Measurements from ENCODE around the gene CFAP99. TPM values are rescaled to one million over a fixed set of nuclear protein-coding genes. Genes with fewer than 3 reads are reported as not detected.
A peak's percentile ranks its signal among the peaks of the same experiment; 100 is the strongest.
"Not testable (repeated sequence)": the region's sequence is repeated elsewhere in the genome, so short reads cannot be mapped to it uniquely, and the experiment has no call there.

The CFAP99 gene
- total RNA-seq, 1 experiment from 2014 or later, result 0.16 TPM

DNA sequence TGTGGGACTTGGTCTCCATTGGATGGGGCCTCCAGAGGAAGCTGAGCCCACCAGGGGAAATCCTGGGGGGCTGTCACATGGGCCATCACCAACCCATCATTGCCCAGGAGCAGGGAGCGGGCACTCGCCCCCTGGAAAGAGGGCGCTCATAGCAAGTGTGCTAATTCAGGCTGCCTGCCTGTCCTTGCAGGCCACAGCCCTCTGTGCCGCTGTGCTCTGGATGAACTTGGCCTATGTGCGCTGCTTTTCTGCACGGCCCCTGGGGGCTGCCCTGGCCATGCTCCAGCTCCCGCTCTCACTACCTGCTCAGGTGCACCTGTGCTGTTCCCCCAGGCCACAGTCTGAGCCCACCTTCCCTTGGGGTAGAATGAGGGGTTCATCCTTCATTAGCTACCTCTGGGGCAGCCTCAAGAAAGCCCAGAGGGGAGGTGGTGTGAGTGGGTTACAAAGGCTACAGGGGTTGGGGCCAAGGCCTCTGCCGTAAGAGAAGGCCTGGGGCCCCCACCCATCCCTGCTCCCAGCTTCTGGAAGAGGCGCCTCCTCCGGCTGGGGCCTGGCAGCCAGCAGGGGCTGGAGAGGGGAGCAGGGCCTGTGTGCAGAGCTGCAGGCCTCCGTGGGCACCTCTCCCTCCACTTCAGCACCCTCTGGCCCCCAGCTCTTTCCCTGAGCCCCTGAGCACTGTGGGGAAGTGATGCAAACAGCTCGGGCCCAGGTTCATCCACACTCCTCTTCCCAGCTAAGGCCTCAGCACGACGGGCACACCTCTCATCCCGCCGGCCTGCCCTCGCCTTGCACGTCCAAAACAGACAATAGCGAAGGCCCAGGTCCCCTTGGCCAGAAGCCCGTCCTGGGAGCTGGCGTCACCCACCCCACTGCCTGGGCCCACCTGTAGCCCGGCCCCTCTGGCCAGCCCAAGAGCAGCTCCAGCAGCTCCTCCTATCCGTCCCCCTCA lies 8.9 kb downstream of the CFAP99 start:
- DNase-seq (ENCODE audit: unreplicated experiment), result no peak
- BruUV-seq (replicated peaks), result no TSS peak
- Mint-ChIP-seq H3K27ac (ENCODE audit: low read depth, unreplicated experiment) (no peak overlapping the region), H3K36me3 (ENCODE audit: insufficient read depth, unreplicated experiment) (no peaks in the 10 kb centered on the region), H3K4me3 (ENCODE audit: unreplicated experiment) (no peak overlapping the region), H3K9me3 (ENCODE audit: unreplicated experiment) (no peaks in the 10 kb centered on the region), H3K4me1 (ENCODE audit: insufficient read depth, unreplicated experiment) (peaks cover 8% of the 10 kb centered on the region), H3K27me3 (ENCODE audit: insufficient read depth, unreplicated experiment) (peaks cover 18% of the 10 kb centered on the region)
- TF ChIP-seq CTCF (IDR thresholded peaks at IDR 0.05; ENCODE audit: unreplicated experiment), result no peak
- ChIA-PET POLR2A (interaction anchor here (0.6 kb wide), 1 partner anchor 345 kb away, joined by 3 read pairs; no protein-coding TSS in a partner anchor), CTCF (interaction anchor here (0.5 to 1.4 kb wide), 4 partner anchors 9 to 148 kb away, joined by 3 to 9 read pairs (median 3); partner anchors contain the start of genes CFAP99 and ZFYVE28)
- intact Hi-C loops (cut with micrococcal nuclease), result no loop called here

- intact Hi-C loops (cut with micrococcal nuclease), result no loop called here
- ChIA-PET POLR2A (no interaction called here), CTCF (interaction anchor here (0.6 to 1.4 kb wide), 2 partner anchors 9 to 10 kb away, joined by 3 to 9 read pairs; partner anchors contain the start of genes CFAP99 and ZFYVE28)
- BruUV-seq (replicated peaks), result no TSS peak
- Mint-ChIP-seq H3K4me1 (ENCODE audit: insufficient read depth, unreplicated experiment) (peaks cover 8% of the 10 kb centered on the region), H3K27me3 (ENCODE audit: insufficient read depth, unreplicated experiment) (peaks cover 16% of the 10 kb centered on the region), H3K36me3 (ENCODE audit: insufficient read depth, unreplicated experiment) (no peaks in the 10 kb centered on the region), H3K4me3 (ENCODE audit: unreplicated experiment) (no peak overlapping the region), H3K9me3 (ENCODE audit: unreplicated experiment) (no peaks in the 10 kb centered on the region), H3K27ac (ENCODE audit: low read depth, unreplicated experiment) (no peak overlapping the region)
- no peak for DNase-seq (ENCODE audit: unreplicated experiment)
- TF ChIP-seq CTCF (IDR thresholded peaks at IDR 0.05; ENCODE audit: unreplicated experiment), result no peak
Measured at GRCh38 chr4:2428496-2429213, 9.9 kb downstream of the CFAP99 start.

DNA sequence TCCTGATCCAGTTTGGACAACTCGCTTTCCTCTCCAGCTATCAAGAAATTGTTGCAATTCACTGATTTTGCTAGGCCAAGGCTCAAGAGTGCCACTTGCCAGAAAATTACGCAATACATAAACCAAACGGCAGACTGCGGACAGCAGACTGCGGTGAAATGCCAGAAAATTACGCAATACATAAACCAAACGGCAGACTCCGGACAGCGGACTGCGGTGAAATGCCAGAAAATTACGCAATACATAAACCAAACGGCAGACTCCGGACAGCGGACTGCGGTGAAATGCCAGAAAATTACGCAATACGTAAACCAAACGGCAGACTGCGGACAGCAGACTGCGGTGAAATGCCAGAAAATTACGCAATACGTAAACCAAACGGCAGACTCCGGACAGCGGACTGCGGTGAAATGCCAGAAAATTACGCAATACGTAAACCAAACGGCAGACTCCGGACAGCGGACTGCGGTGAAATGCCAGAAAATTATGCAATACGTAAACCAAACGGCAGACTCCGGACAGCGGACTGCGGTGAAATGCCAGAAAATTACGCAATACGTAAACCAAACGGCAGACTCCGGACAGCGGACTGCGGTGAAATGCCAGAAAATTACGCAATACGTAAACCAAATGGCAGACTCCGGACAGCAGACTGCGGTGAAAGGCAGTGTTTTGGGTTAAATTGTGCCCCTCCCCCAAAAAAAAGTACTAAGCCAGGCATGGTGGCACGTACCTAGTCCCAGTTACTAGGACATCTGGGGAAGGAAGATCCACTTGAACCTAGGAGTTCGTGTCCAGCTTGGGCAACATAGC lies 11.4 kb downstream of the CFAP99 start:
- H3K4me3 Mint-ChIP-seq (ENCODE audit: unreplicated experiment); H3K9me3 Mint-ChIP-seq (ENCODE audit: unreplicated experiment); H3K4me1 Mint-ChIP-seq (ENCODE audit: insufficient read depth, unreplicated experiment); BruUV-seq (replicated peaks); H3K27ac Mint-ChIP-seq (ENCODE audit: low read depth, unreplicated experiment); POLR2A ChIA-PET; CTCF ChIA-PET; intact Hi-C loops (cut with micrococcal nuclease); H3K36me3 Mint-ChIP-seq (ENCODE audit: insufficient read depth, unreplicated experiment): not testable (repeated sequence)
- peaks cover 19% of the 10 kb centered on the region for H3K27me3 Mint-ChIP-seq (ENCODE audit: insufficient read depth, unreplicated experiment)
- peak; percentile 65 for DNase-seq (ENCODE audit: unreplicated experiment)

GRCh38 chr4:2432004-2432403 lies 13.2 kb downstream of the CFAP99 start:
- ChIA-PET CTCF (no interaction called here), POLR2A (interaction anchor here (0.7 kb wide), 1 partner anchor 184 kb away, joined by 3 read pairs; no protein-coding TSS in a partner anchor)
- H3K36me3 Mint-ChIP-seq (ENCODE audit: insufficient read depth, unreplicated experiment), result no peaks in the 10 kb centered on the region
- intact Hi-C loops (cut with micrococcal nuclease), result no loop called here
- H3K4me1 Mint-ChIP-seq (ENCODE audit: insufficient read depth, unreplicated experiment), result no peaks in the 10 kb centered on the region
- no peak overlapping the region for H3K27ac Mint-ChIP-seq (ENCODE audit: low read depth, unreplicated experiment)
- no peaks in the 10 kb centered on the region for H3K9me3 Mint-ChIP-seq (ENCODE audit: unreplicated experiment)
- no peak for TF ChIP-seq CTCF (IDR thresholded peaks at IDR 0.05; ENCODE audit: unreplicated experiment)
- BruUV-seq (replicated peaks), result no TSS peak
- H3K27me3 Mint-ChIP-seq (ENCODE audit: insufficient read depth, unreplicated experiment), result peaks cover 15% of the 10 kb centered on the region
- no peak for DNase-seq (ENCODE audit: unreplicated experiment)
- no peak overlapping the region for H3K4me3 Mint-ChIP-seq (ENCODE audit: unreplicated experiment)

Measured in MCF 10A (cell line).